Measurements from ENCODE around the gene AXIN1. TPM values are rescaled to one million over a fixed set of nuclear protein-coding genes. Genes with fewer than 3 reads are reported as not detected.

Gene AXIN1
- total RNA-seq, 3 donors from 2014 or later = 33.0 to 46.3 (median 40.0) TPM

- Histone ChIP-seq H3K36me3 (ENCODE audit: low read depth) (peaks cover 9% of the 10 kb centered on the region), H3K4me3 (no peak overlapping the region), H3K9me3 (no peaks in the 10 kb centered on the region), H3K4me1 (ENCODE audit: low read depth) (peaks cover 11% of the 10 kb centered on the region)
- TF ChIP-seq CTCF (IDR thresholded peaks at IDR 0.05) = no peak
- ATAC-seq (peak; percentile 56), DNase-seq (peak in 1 of 3 donors; percentile 48)
- intact Hi-C loops (cut with DNase I, micrococcal nuclease) = no loop called here
These were observed 17.4 kb upstream of the AXIN1 start for GRCh38 chr16:369866-370436.

GRCh38 chr16:369275-369865 is 16.8 kb upstream of the AXIN1 start:
- DNase-seq (peak in 2 of 3 donors; percentile 33 to 52), ATAC-seq (no peak)
- Histone ChIP-seq H3K4me1 (ENCODE audit: low read depth) (peaks cover 15% of the 10 kb centered on the region), H3K4me3 (no peak overlapping the region), H3K36me3 (ENCODE audit: low read depth) (peaks cover 5% of the 10 kb centered on the region), H3K9me3 (no peaks in the 10 kb centered on the region)
- intact Hi-C loops (cut with DNase I, micrococcal nuclease) = no loop called here
- no peak for TF ChIP-seq CTCF (IDR thresholded peaks at IDR 0.05)

- no peak overlapping the region for H3K4me3 ChIP-seq
- intact Hi-C loops (cut with DNase I, micrococcal nuclease) = no loop called here
- no peaks in the 10 kb centered on the region for H3K36me3 ChIP-seq (ENCODE audit: low read depth)
- H3K4me1 ChIP-seq (ENCODE audit: low read depth) = peaks cover 15% of the 10 kb centered on the region
- H3K9me3 ChIP-seq = no peaks in the 10 kb centered on the region
- TF ChIP-seq CTCF (IDR thresholded peaks at IDR 0.05) = no peak
- peak in 2 of 3 donors; percentile 33 to 53 for DNase-seq
- ATAC-seq = no peak
These were observed 16.1 kb upstream of the AXIN1 start for GRCh38 chr16:368388-369158.

- intact Hi-C loops (cut with DNase I, micrococcal nuclease) = no loop called here
- no peaks in the 10 kb centered on the region for H3K36me3 ChIP-seq (ENCODE audit: low read depth)
- no peak overlapping the region for H3K4me3 ChIP-seq
- H3K4me1 ChIP-seq (ENCODE audit: low read depth) = peaks cover 15% of the 10 kb centered on the region
- no peaks in the 10 kb centered on the region for H3K9me3 ChIP-seq
- DNase-seq (peak in 2 of 3 donors; percentile 27 to 44), ATAC-seq (no peak)
- no peak for TF ChIP-seq CTCF (IDR thresholded peaks at IDR 0.05)
These were observed 14.9 kb upstream of the AXIN1 start for GRCh38 chr16:367333-367903.

- ATAC-seq = no peak
- no peak overlapping the region for H3K4me3 ChIP-seq
- peak in 1 of 3 donors; percentile 31 for DNase-seq
- H3K36me3 ChIP-seq (ENCODE audit: low read depth) = no peaks in the 10 kb centered on the region
- H3K4me1 ChIP-seq (ENCODE audit: low read depth) = peaks cover 15% of the 10 kb centered on the region
- no peak for TF ChIP-seq CTCF (IDR thresholded peaks at IDR 0.05)
- intact Hi-C loops (cut with DNase I, micrococcal nuclease) = no loop called here
- no peaks in the 10 kb centered on the region for H3K9me3 ChIP-seq
These were observed 14.0 kb upstream of the AXIN1 start for GRCh38 chr16:366476-366875.

All from mucosa of descending colon (tissue), 3 donors.